SU-DHL-6 (cell line): ENCODE results near the gene UBAC1.

Source experiments
- H2AFZ ChIP-seq: fragments of 200-600 bp; sonication (generic); 2 replicates; pipeline ENCODE4 v1.6.1; 2014; ENCODE audit warnings: low read depth, mild to moderate bottlenecking, moderate library complexity, mixed read lengths, antibody characterized with exemption, low read length; ENCODE audit not compliant: severe bottlenecking
- H3F3A ChIP-seq: fragments of 200-600 bp; shearing (Covaris generic); 2 replicates; pipeline ENCODE4 v1.6.0; 2016; ENCODE audit warnings: antibody characterized with exemption, mild to moderate bottlenecking; ENCODE audit not compliant: insufficient read depth
- H3K27ac ChIP-seq: fragments of 200-600 bp; sonication (generic); 2 replicates; pipeline ENCODE4 v1.5.1; 2016; ENCODE audit warnings: low read depth, mild to moderate bottlenecking, low read length, moderate library complexity, mixed read lengths
- H3K27me3 ChIP-seq: fragments of 200-600 bp; sonication (generic), shearing (Covaris generic); 2 replicates; pipeline ENCODE4 v1.6.0; 2014; ENCODE audit warnings: mild to moderate bottlenecking, low read length
- H3K36me3 ChIP-seq: fragments of 200-600 bp; sonication (generic); 2 replicates; pipeline ENCODE4 v1.6.1; 2014; ENCODE audit warnings: mild to moderate bottlenecking, low read length, mixed read lengths
- H3K4me2 ChIP-seq: fragments of 300-600, 200-600 bp; shearing (Covaris generic), sonication (generic); 2 replicates; pipeline ENCODE4 v1.6.0; 2014; ENCODE audit warnings: low read length, low read depth, mild to moderate bottlenecking; ENCODE audit not compliant: poor library complexity, severe bottlenecking
- H3K4me3 ChIP-seq: fragments of 200-600 bp; sonication (generic); 2 replicates; pipeline ENCODE4 v1.5.1; 2014; ENCODE audit warnings: antibody characterized with exemption, low read length, mild to moderate bottlenecking, mixed read lengths; ENCODE audit not compliant: insufficient read depth, poor library complexity, severe bottlenecking
- H3K79me2 ChIP-seq: fragments of 200-600 bp; sonication (generic); 2 replicates; pipeline ENCODE4 v1.6.1; 2014; ENCODE audit warnings: mild to moderate bottlenecking, low read length, moderate library complexity; ENCODE audit not compliant: insufficient read depth
- H3K9ac ChIP-seq: fragments of 200-600 bp; sonication (generic); 2 replicates; pipeline ENCODE4 v1.7.0; 2014; ENCODE audit warnings: mild to moderate bottlenecking, low read length
- H3K9me2 ChIP-seq: fragments of 200-600 bp; sonication (generic); replicated peaks from 2 replicates; pipeline ENCODE4 v1.6.1; 2014; ENCODE audit warnings: low read length; ENCODE audit not compliant: insufficient read depth
- H3K9me3 ChIP-seq: fragments of 200-600 bp; sonication (generic); 2 replicates; pipeline ENCODE4 v1.6.1; 2014; ENCODE audit warnings: low read length, mixed read lengths; ENCODE audit not compliant: insufficient read depth
- H4K20me1 ChIP-seq: fragments of 200-600 bp; sonication (generic); 2 replicates; pipeline ENCODE4 v1.6.1; 2014; ENCODE audit warnings: low read depth, mild to moderate bottlenecking, antibody characterized with exemption, low read length, moderate library complexity, mixed read lengths
- EZH2phosphoT487 ChIP-seq: fragments of 200-600 bp; sonication (generic), shearing (Covaris generic); conservative IDR thresholded peaks from 2 replicates; pipeline ENCODE4 v1.6.1; 2018; ENCODE audit warnings: mild to moderate bottlenecking, antibody characterized with exemption, low read length, moderate library complexity, mixed read lengths
- TF ChIP-seq, protein P1 (sequence below): fragments of 200-600 bp; sonication (generic); IDR thresholded peaks from one replicate; pipeline ENCODE4 v1.5.1; 2017; ENCODE audit warnings: antibody characterized with exemption, mild to moderate bottlenecking, low read length, moderate library complexity; ENCODE audit not compliant: insufficient read depth, poor library complexity, severe bottlenecking

UBAC1 gene

DNA sequence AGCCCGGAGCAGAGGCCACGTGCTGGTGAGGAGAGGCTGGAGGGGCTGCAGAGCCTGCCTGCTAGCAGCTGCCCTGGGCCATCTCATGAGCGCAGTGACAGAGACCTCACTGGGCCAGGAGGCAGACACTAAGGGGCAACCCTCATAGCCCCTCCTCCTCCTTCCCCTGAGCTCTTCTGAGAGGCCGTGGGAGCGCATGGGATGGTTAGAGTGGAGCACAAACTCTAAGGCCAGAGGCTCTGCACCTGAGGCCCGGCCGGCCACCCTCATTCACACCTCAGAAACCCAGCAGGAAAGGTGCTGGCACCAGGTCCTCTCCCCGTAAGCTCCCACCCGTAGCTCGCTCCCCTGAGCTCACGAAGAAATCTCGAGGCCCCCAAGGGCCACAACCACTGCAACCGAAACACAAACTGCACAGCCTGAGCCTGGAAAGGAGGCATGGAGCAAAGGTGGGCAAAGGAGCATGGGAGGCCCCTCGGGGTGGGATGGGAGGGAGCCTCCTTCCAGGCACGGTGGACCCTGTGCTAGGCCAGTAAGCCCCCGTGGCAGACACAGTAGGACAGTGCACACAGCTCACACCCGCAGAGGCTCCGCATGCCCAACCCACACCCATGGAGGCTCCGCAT, 71.5 kb downstream of the UBAC1 start:
- Histone ChIP-seq H3K4me2 (no peak overlapping the region), H3K9me3 (no peaks in the 10 kb centered on the region), H3K9ac (no peak overlapping the region), H3K79me2 (peaks cover 100% of the 10 kb centered on the region), H3F3A (no peaks in the 10 kb centered on the region), H3K27ac (no peak overlapping the region), H3K27me3 (no peaks in the 10 kb centered on the region), H2AFZ (no peak overlapping the region), H3K9me2 (no peaks in the 10 kb centered on the region), H3K4me3 (no peak overlapping the region), H3K36me3 (no peaks in the 10 kb centered on the region), H4K20me1 (peaks cover 10% of the 10 kb centered on the region; the same call in 1 of the 2 replicates)
- TF ChIP-seq, protein P1, sequence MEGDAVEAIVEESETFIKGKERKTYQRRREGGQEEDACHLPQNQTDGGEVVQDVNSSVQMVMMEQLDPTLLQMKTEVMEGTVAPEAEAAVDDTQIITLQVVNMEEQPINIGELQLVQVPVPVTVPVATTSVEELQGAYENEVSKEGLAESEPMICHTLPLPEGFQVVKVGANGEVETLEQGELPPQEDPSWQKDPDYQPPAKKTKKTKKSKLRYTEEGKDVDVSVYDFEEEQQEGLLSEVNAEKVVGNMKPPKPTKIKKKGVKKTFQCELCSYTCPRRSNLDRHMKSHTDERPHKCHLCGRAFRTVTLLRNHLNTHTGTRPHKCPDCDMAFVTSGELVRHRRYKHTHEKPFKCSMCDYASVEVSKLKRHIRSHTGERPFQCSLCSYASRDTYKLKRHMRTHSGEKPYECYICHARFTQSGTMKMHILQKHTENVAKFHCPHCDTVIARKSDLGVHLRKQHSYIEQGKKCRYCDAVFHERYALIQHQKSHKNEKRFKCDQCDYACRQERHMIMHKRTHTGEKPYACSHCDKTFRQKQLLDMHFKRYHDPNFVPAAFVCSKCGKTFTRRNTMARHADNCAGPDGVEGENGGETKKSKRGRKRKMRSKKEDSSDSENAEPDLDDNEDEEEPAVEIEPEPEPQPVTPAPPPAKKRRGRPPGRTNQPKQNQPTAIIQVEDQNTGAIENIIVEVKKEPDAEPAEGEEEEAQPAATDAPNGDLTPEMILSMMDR, result no peak
- no peak for TF ChIP-seq EZH2phosphoT487

DNA sequence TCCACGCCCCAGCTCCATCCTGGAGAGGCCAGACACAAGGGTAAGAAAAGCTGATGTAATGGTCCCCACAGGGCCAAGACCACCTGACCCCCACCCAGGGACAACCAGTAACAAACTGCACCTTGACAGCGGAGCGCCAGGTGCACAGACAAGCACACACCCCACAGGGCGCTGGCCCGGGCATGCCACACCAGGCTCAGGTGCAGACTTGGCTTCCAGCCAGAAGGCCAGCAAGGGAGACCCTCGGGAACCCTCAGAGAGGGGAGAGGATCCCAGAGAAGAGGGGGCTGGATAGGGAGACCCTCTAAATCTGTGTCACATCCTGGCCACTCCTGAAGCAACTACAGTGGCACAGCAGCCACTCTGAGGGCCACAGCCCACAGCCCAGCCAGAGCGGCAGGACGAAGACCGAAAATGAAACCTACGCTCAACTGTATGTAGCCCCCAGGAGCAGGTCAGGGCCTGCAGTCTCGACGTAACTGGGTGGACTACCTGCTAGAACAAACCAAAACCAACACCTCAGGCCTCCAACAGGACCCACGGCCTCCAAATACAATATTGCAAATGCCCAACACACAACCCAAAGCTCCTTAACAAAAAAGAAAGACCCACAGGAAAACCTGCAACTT, 72.3 kb downstream of the UBAC1 start:
- Histone ChIP-seq H4K20me1 (peaks cover 6% of the 10 kb centered on the region; the same call in 1 of the 2 replicates), H2AFZ (no peak overlapping the region), H3K27ac (no peak overlapping the region), H3K9ac (no peak overlapping the region), H3K79me2 (peaks cover 100% of the 10 kb centered on the region), H3K9me2 (no peaks in the 10 kb centered on the region), H3K4me3 (no peak overlapping the region), H3F3A (no peaks in the 10 kb centered on the region), H3K4me2 (no peak overlapping the region), H3K27me3 (no peaks in the 10 kb centered on the region), H3K9me3 (no peaks in the 10 kb centered on the region), H3K36me3 (no peaks in the 10 kb centered on the region)
- no peak for TF ChIP-seq EZH2phosphoT487
- TF ChIP-seq, protein P1, result no peak

DNA sequence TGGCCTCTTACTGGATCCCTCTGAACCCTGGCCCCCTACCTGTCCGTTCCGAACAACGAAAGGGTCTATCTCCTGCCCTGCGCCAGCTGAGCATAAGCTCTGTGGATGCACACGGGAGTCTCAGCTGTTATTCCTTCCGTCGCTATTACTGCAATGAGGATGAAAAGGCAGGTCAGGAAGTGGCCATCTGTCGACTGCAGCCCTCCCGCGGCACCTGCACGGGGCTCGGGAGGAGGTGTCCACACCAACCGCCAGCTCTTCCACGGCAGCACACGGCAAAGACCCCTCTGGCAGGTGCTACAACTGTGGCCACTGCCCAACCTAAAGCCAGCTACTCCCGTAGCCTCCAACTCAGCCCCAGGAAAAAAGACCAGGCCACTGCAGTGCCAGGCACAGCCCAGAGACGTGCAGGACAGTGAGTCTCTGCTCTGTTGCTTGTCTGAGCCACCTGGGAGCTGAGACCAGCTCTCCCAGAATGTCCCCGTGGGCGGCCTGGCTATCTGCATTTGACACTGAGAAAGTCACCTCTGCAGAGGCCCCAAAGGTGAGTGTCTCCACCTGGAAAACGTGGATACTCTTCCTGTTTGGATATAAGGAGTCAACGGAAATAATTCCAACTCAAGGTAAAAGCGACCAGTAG, 72.9 kb downstream of the UBAC1 start:
- no peak overlapping the region for H3K9ac ChIP-seq
- TF ChIP-seq EZH2phosphoT487, result no peak
- H3K36me3 ChIP-seq, result no peaks in the 10 kb centered on the region
- H3K9me3 ChIP-seq, result no peaks in the 10 kb centered on the region
- no peak overlapping the region for H3K27ac ChIP-seq
- H3K4me2 ChIP-seq, result no peak overlapping the region
- H3F3A ChIP-seq, result no peaks in the 10 kb centered on the region
- H4K20me1 ChIP-seq, result peaks cover 12% of the 10 kb centered on the region; the same call in 1 of the 2 replicates
- H3K4me3 ChIP-seq, result no peak overlapping the region
- no peaks in the 10 kb centered on the region for H3K9me2 ChIP-seq
- peaks cover 100% of the 10 kb centered on the region for H3K79me2 ChIP-seq
- H3K27me3 ChIP-seq, result no peaks in the 10 kb centered on the region
- no peak overlapping the region for H2AFZ ChIP-seq
